ENCODE data around the gene CDRT4.

- TF ChIP-seq POLR2AphosphoS5 (IDR thresholded peaks at IDR 0.05; ENCODE audit: low read depth, low read length) (no peak), POLR2A (IDR thresholded peaks at IDR 0.05; ENCODE audit: borderline replicate concordance, extremely low read depth, insufficient read depth, insufficient read length) (no peak), CTCF (IDR thresholded peaks at IDR 0.05 in 2 of 3, conservative IDR thresholded peaks at IDR 0.05 in 1 of 3; ENCODE audit: borderline replicate concordance in 1 of 3, insufficient read depth in 1 of 3, low read depth in 2 of 3, low read length in 2 of 3) (no peak), JUND (IDR thresholded peaks at IDR 0.05) (no peak), EZH2 (IDR thresholded peaks at IDR 0.05) (no peak), SP1 (IDR thresholded peaks at IDR 0.05; ENCODE audit: low read depth) (no peak), CEBPB (IDR thresholded peaks at IDR 0.05; ENCODE audit: low read depth) (no peak), ZNF274 (IDR thresholded peaks at IDR 0.05; ENCODE audit: low read depth, low read length) (no peak), ELF1 (IDR thresholded peaks at IDR 0.05; ENCODE audit: borderline replicate concordance, low read depth) (no peak)
Observed at GRCh38 chr17:15466131-15466530, 1.3 kb downstream of the CDRT4 start.

Data from HCT116 (cell line).